ENCODE measurements around the gene FGD4. TPM values are rescaled to one million over a fixed set of nuclear protein-coding genes. Genes with fewer than 3 reads are reported as not detected.

FGD4 gene
- total RNA-seq, 1 donor from 2014 or later, result 51.1 TPM

GRCh38 chr12:32402170-32402569 is 2.8 kb downstream of the FGD4 start:
- Histone ChIP-seq H3K9me3 (ENCODE audit: control insufficient read depth in 3 of 3, low read length in 3 of 3) (no peaks in the 10 kb centered on the region), H3K4me3 (ENCODE audit: low read length in 3 of 3) (no peak overlapping the region), H3K9ac (ENCODE audit: low read depth in 1 of 3, low read length in 3 of 3) (no peak overlapping the region), H3K36me3 (ENCODE audit: control insufficient read depth in 3 of 3, insufficient read depth in 3 of 3, low read length in 3 of 3) (no peaks in the 10 kb centered on the region), H3K27ac (ENCODE audit: low read depth, low read length) (no peak overlapping the region), H3K4me1 (ENCODE audit: control insufficient read depth in 3 of 3, insufficient read depth in 3 of 3, low read length in 3 of 3) (peaks cover 10 to 13% (median 13%) of the 10 kb centered on the region in 3 donors), H3K27me3 (ENCODE audit: control insufficient read depth in 3 of 3, insufficient read depth in 3 of 3, low read length in 3 of 3) (no peaks in the 10 kb centered on the region)

- no peaks in the 10 kb centered on the region for H3K9me3 ChIP-seq (ENCODE audit: control insufficient read depth in 3 of 3, low read length in 3 of 3)
- no peak overlapping the region for H3K27ac ChIP-seq (ENCODE audit: low read depth, low read length)
- no peaks in the 10 kb centered on the region for H3K27me3 ChIP-seq (ENCODE audit: control insufficient read depth in 3 of 3, insufficient read depth in 3 of 3, low read length in 3 of 3)
- H3K4me3 ChIP-seq (ENCODE audit: low read length in 3 of 3), result no peak overlapping the region
- H3K4me1 ChIP-seq (ENCODE audit: control insufficient read depth in 3 of 3, insufficient read depth in 3 of 3, low read length in 3 of 3), result peaks cover 10 to 13% (median 13%) of the 10 kb centered on the region in 3 donors
- no peaks in the 10 kb centered on the region for H3K36me3 ChIP-seq (ENCODE audit: control insufficient read depth in 3 of 3, insufficient read depth in 3 of 3, low read length in 3 of 3)
- H3K9ac ChIP-seq (ENCODE audit: low read depth in 1 of 3, low read length in 3 of 3), result no peak overlapping the region
Observed at GRCh38 chr12:32402946-32403345, 3.6 kb downstream of the FGD4 start.

- Histone ChIP-seq H3K9ac (ENCODE audit: low read depth in 1 of 3, low read length in 3 of 3) (no peak overlapping the region), H3K36me3 (ENCODE audit: control insufficient read depth in 3 of 3, insufficient read depth in 3 of 3, low read length in 3 of 3) (no peaks in the 10 kb centered on the region), H3K27ac (ENCODE audit: low read depth, low read length) (no peak overlapping the region), H3K27me3 (ENCODE audit: control insufficient read depth in 3 of 3, insufficient read depth in 3 of 3, low read length in 3 of 3) (no peaks in the 10 kb centered on the region), H3K4me1 (ENCODE audit: control insufficient read depth in 3 of 3, insufficient read depth in 3 of 3, low read length in 3 of 3) (no peaks in the 10 kb centered on the region), H3K9me3 (ENCODE audit: control insufficient read depth in 3 of 3, low read length in 3 of 3) (no peaks in the 10 kb centered on the region), H3K4me3 (ENCODE audit: low read length in 3 of 3) (no peak overlapping the region)
Observed at GRCh38 chr12:32407795-32408194, 8.4 kb downstream of the FGD4 start.

GRCh38 chr12:32413412-32413811 is 14.1 kb downstream of the FGD4 start:
- Histone ChIP-seq H3K27me3 (ENCODE audit: control insufficient read depth in 3 of 3, insufficient read depth in 3 of 3, low read length in 3 of 3) (no peaks in the 10 kb centered on the region), H3K4me3 (ENCODE audit: low read length in 3 of 3) (no peak overlapping the region), H3K36me3 (ENCODE audit: control insufficient read depth in 3 of 3, insufficient read depth in 3 of 3, low read length in 3 of 3) (no peaks in the 10 kb centered on the region), H3K27ac (ENCODE audit: low read depth, low read length) (no peak overlapping the region), H3K9me3 (ENCODE audit: control insufficient read depth in 3 of 3, low read length in 3 of 3) (no peaks in the 10 kb centered on the region), H3K9ac (ENCODE audit: low read depth in 1 of 3, low read length in 3 of 3) (no peak overlapping the region), H3K4me1 (ENCODE audit: control insufficient read depth in 3 of 3, insufficient read depth in 3 of 3, low read length in 3 of 3) (no peaks in the 10 kb centered on the region)

GRCh38 chr12:32418221-32418620 is 18.9 kb downstream of the FGD4 start:
- Histone ChIP-seq H3K4me3 (ENCODE audit: low read length in 3 of 3) (no peak overlapping the region), H3K9me3 (ENCODE audit: control insufficient read depth in 3 of 3, low read length in 3 of 3) (no peaks in the 10 kb centered on the region), H3K27ac (ENCODE audit: low read depth, low read length) (no peak overlapping the region), H3K9ac (ENCODE audit: low read depth in 1 of 3, low read length in 3 of 3) (no peak overlapping the region), H3K27me3 (ENCODE audit: control insufficient read depth in 3 of 3, insufficient read depth in 3 of 3, low read length in 3 of 3) (no peaks in the 10 kb centered on the region), H3K4me1 (ENCODE audit: control insufficient read depth in 3 of 3, insufficient read depth in 3 of 3, low read length in 3 of 3) (peaks cover 0 to 10% (median 0%) of the 10 kb centered on the region in 3 donors), H3K36me3 (ENCODE audit: control insufficient read depth in 3 of 3, insufficient read depth in 3 of 3, low read length in 3 of 3) (no peaks in the 10 kb centered on the region)

GRCh38 chr12:32418903-32419519 is 19.7 kb downstream of the FGD4 start:
- Histone ChIP-seq H3K27ac (ENCODE audit: low read depth, low read length) (no peak overlapping the region), H3K27me3 (ENCODE audit: control insufficient read depth in 3 of 3, insufficient read depth in 3 of 3, low read length in 3 of 3) (no peaks in the 10 kb centered on the region), H3K4me1 (ENCODE audit: control insufficient read depth in 3 of 3, insufficient read depth in 3 of 3, low read length in 3 of 3) (peaks cover 0 to 10% (median 0%) of the 10 kb centered on the region in 3 donors), H3K9me3 (ENCODE audit: control insufficient read depth in 3 of 3, low read length in 3 of 3) (no peaks in the 10 kb centered on the region), H3K9ac (ENCODE audit: low read depth in 1 of 3, low read length in 3 of 3) (no peak overlapping the region), H3K36me3 (ENCODE audit: control insufficient read depth in 3 of 3, insufficient read depth in 3 of 3, low read length in 3 of 3) (no peaks in the 10 kb centered on the region), H3K4me3 (ENCODE audit: low read length in 3 of 3) (no peak overlapping the region)

- no peaks in the 10 kb centered on the region for H3K27me3 ChIP-seq (ENCODE audit: control insufficient read depth in 3 of 3, insufficient read depth in 3 of 3, low read length in 3 of 3)
- no peaks in the 10 kb centered on the region for H3K9me3 ChIP-seq (ENCODE audit: control insufficient read depth in 3 of 3, low read length in 3 of 3)
- no peaks in the 10 kb centered on the region for H3K36me3 ChIP-seq (ENCODE audit: control insufficient read depth in 3 of 3, insufficient read depth in 3 of 3, low read length in 3 of 3)
- no peak overlapping the region for H3K9ac ChIP-seq (ENCODE audit: low read depth in 1 of 3, low read length in 3 of 3)
- no peak overlapping the region for H3K27ac ChIP-seq (ENCODE audit: low read depth, low read length)
- H3K4me3 ChIP-seq (ENCODE audit: low read length in 3 of 3), result no peak overlapping the region
- peaks cover 0 to 10% (median 0%) of the 10 kb centered on the region in 3 donors for H3K4me1 ChIP-seq (ENCODE audit: control insufficient read depth in 3 of 3, insufficient read depth in 3 of 3, low read length in 3 of 3)
Observed at GRCh38 chr12:32419520-32419960, 20.2 kb downstream of the FGD4 start.

- Histone ChIP-seq H3K27me3 (ENCODE audit: control insufficient read depth in 3 of 3, insufficient read depth in 3 of 3, low read length in 3 of 3) (no peaks in the 10 kb centered on the region), H3K9ac (ENCODE audit: low read depth in 1 of 3, low read length in 3 of 3) (no peak overlapping the region), H3K4me3 (ENCODE audit: low read length in 3 of 3) (no peak overlapping the region), H3K9me3 (ENCODE audit: control insufficient read depth in 3 of 3, low read length in 3 of 3) (no peaks in the 10 kb centered on the region), H3K27ac (ENCODE audit: low read depth, low read length) (no peak overlapping the region), H3K36me3 (ENCODE audit: control insufficient read depth in 3 of 3, insufficient read depth in 3 of 3, low read length in 3 of 3) (no peaks in the 10 kb centered on the region), H3K4me1 (ENCODE audit: control insufficient read depth in 3 of 3, insufficient read depth in 3 of 3, low read length in 3 of 3) (peaks cover 0 to 10% (median 0%) of the 10 kb centered on the region in 3 donors)
Observed at GRCh38 chr12:32420356-32420755, 21.0 kb downstream of the FGD4 start.

- no peaks in the 10 kb centered on the region for H3K27me3 ChIP-seq (ENCODE audit: control insufficient read depth in 3 of 3, insufficient read depth in 3 of 3, low read length in 3 of 3)
- no peak overlapping the region for H3K4me3 ChIP-seq (ENCODE audit: low read length in 3 of 3)
- peaks cover 0 to 10% (median 0%) of the 10 kb centered on the region in 3 donors for H3K4me1 ChIP-seq (ENCODE audit: control insufficient read depth in 3 of 3, insufficient read depth in 3 of 3, low read length in 3 of 3)
- no peaks in the 10 kb centered on the region for H3K36me3 ChIP-seq (ENCODE audit: control insufficient read depth in 3 of 3, insufficient read depth in 3 of 3, low read length in 3 of 3)
- no peak overlapping the region for H3K27ac ChIP-seq (ENCODE audit: low read depth, low read length)
- no peak overlapping the region for H3K9ac ChIP-seq (ENCODE audit: low read depth in 1 of 3, low read length in 3 of 3)
- no peaks in the 10 kb centered on the region for H3K9me3 ChIP-seq (ENCODE audit: control insufficient read depth in 3 of 3, low read length in 3 of 3)
Observed at GRCh38 chr12:32423559-32423958, 24.2 kb downstream of the FGD4 start.

- no peaks in the 10 kb centered on the region for H3K4me1 ChIP-seq (ENCODE audit: control insufficient read depth in 3 of 3, insufficient read depth in 3 of 3, low read length in 3 of 3)
- H3K36me3 ChIP-seq (ENCODE audit: control insufficient read depth in 3 of 3, insufficient read depth in 3 of 3, low read length in 3 of 3), result no peaks in the 10 kb centered on the region
- no peak overlapping the region for H3K9ac ChIP-seq (ENCODE audit: low read depth in 1 of 3, low read length in 3 of 3)
- no peak overlapping the region for H3K27ac ChIP-seq (ENCODE audit: low read depth, low read length)
- no peaks in the 10 kb centered on the region for H3K9me3 ChIP-seq (ENCODE audit: control insufficient read depth in 3 of 3, low read length in 3 of 3)
- H3K4me3 ChIP-seq (ENCODE audit: low read length in 3 of 3), result no peak overlapping the region
- H3K27me3 ChIP-seq (ENCODE audit: control insufficient read depth in 3 of 3, insufficient read depth in 3 of 3, low read length in 3 of 3), result no peaks in the 10 kb centered on the region
Observed at GRCh38 chr12:32431025-32431424, 31.7 kb downstream of the FGD4 start.

Measured in skeletal muscle tissue (tissue), 4 donors.